ENCODE measurements around the gene RABGAP1L. TPM values are rescaled to one million over a fixed set of nuclear protein-coding genes. Genes with fewer than 3 reads are reported as not detected.
A peak's percentile ranks its signal among the peaks of the same experiment; 100 is the strongest.

Gene RABGAP1L
- total and polyA plus RNA-seq, 12 donors = 13.0 to 167 (median 109) TPM

- peaks cover 0 to 61% (median 18%) of the 10 kb centered on the region in 9 donors for H3K4me1 ChIP-seq
- ATAC-seq = no peak
Observed at GRCh38 chr1:175000697-175001187, 841.4 kb downstream of the RABGAP1L start.

GRCh38 chr1:175002910-175003517 lies 843.7 kb downstream of the RABGAP1L start:
- 84 to 89% methylated on average over 17 of the region's 17 CpGs for WGBS, 2 donors
- peaks cover 0 to 37% (median 7%) of the 10 kb centered on the region in 9 donors for H3K36me3 ChIP-seq
- no peak overlapping the region for H3K4me3 ChIP-seq
- no peak for ATAC-seq
- no peak for TF ChIP-seq CTCF (IDR thresholded peaks at IDR 0.05)
- no peak overlapping the region for H3K27ac ChIP-seq
- DNase-seq = no peak
- H3K4me1 ChIP-seq = peaks cover 0 to 50% (median 18%) of the 10 kb centered on the region in 9 donors
- intact Hi-C loops (cut with DNase I) = no loop called here
- no peaks in the 10 kb centered on the region for H3K9me3 ChIP-seq
- no peaks in the 10 kb centered on the region for H3K27me3 ChIP-seq

More at GRCh38 chr1:175000697-175001187, 841.4 kb downstream of the RABGAP1L start:
- DNase-seq = no peak
- peaks cover 0 to 14% (median 0%) of the 10 kb centered on the region in 9 donors for H3K36me3 ChIP-seq
- 11 to 14% methylated on average over 5 of the region's 5 CpGs for WGBS, 2 donors
- intact Hi-C loops (cut with DNase I) = loop anchor here in 1 of 10 donors (2.0 kb wide), 1 partner anchor 22 kb away; the partner anchor contains the start of gene MRPS14
- H3K27ac ChIP-seq = peak overlapping the region in 9 of 10 donors; percentile 83 to 100 (median 97)
- no peaks in the 10 kb centered on the region for H3K27me3 ChIP-seq
- peak overlapping the region; percentile 69 to 90 (median 80) for H3K4me3 ChIP-seq
- no peaks in the 10 kb centered on the region for H3K9me3 ChIP-seq
- TF ChIP-seq CTCF (IDR thresholded peaks at IDR 0.05) = no peak

GRCh38 chr1:175003521-175003920 lies 844.2 kb downstream of the RABGAP1L start:
- intact Hi-C loops (cut with DNase I) = no loop called here
- DNase-seq = no peak
- peaks cover 0 to 45% (median 17%) of the 10 kb centered on the region in 9 donors for H3K4me1 ChIP-seq

More at GRCh38 chr1:175003521-175003920, 844.2 kb downstream of the RABGAP1L start:
- peaks cover 0 to 42% (median 7%) of the 10 kb centered on the region in 9 donors for H3K36me3 ChIP-seq
- no peak overlapping the region for H3K27ac ChIP-seq
- no peaks in the 10 kb centered on the region for H3K9me3 ChIP-seq
- no peak for TF ChIP-seq CTCF (IDR thresholded peaks at IDR 0.05)
- H3K4me3 ChIP-seq = no peak overlapping the region
- ATAC-seq = no peak
- 68 to 75% methylated on average over 2 of the region's 2 CpGs for WGBS, 2 donors
- no peaks in the 10 kb centered on the region for H3K27me3 ChIP-seq
